Upper lobe of left lung (tissue), 6 donors: ENCODE results near the gene METTL15. TPM values are rescaled to one million over a fixed set of nuclear protein-coding genes. Genes with fewer than 3 reads are reported as not detected.

Experiments used
- ATAC-seq, 2 donors: fragments of 200-7000 bp; cut with Tn5 transposase; one replicate each; pipeline ENCODE4 v1.9.1; 2022; ENCODE audit warnings: mild to moderate bottlenecking in 2 of 2, moderate library complexity in 2 of 2; ENCODE audit not compliant: low FRiP score in 2 of 2
- DNase-seq, 2 donors: peaks; one replicate each; pipeline ENCODE4 v3.0.0-alpha.2; 2019 to 2020
- H3K27ac ChIP-seq, 4 donors: fragments of 200-600 bp; sonication (generic); one replicate each; pipeline ENCODE4 v1.5.1; 2016 to 2019
- H3K27me3 ChIP-seq, 4 donors: fragments of 200-600 bp; sonication (generic); one replicate each; pipeline ENCODE4 v1.5.1; 2017 to 2019
- H3K36me3 ChIP-seq, 4 donors: fragments of 200-600 bp; sonication (generic); one replicate each; pipeline ENCODE4 v1.5.1; 2016 to 2019
- H3K4me1 ChIP-seq, 4 donors: fragments of 200-600 bp; sonication (generic); one replicate each; pipeline ENCODE4 v1.5.1; 2018 to 2019
- H3K4me3 ChIP-seq, 4 donors: fragments of 200-600 bp; sonication (generic); one replicate each; pipeline ENCODE4 v1.5.1; 2017 to 2019; ENCODE audit warnings: mild to moderate bottlenecking in 2 of 4, moderate library complexity in 1 of 4
- H3K9me3 ChIP-seq, 4 donors: fragments of 200-600 bp; sonication (generic); one replicate each; pipeline ENCODE4 v1.5.1; 2018 to 2019
- CTCF ChIP-seq, 6 experiments: fragments of 450-650 bp in 4 of 6; fragments of 200-600 bp in 2 of 6; sonication (generic) in 2 of 6; IDR thresholded peaks; one replicate each; pipeline ENCODE4 v1.5.1; 2016 to 2019; ENCODE audit warnings: antibody characterized with exemption in 6 of 6
- EP300 ChIP-seq, 4 donors: sonication (generic); formaldehyde crosslinking; IDR thresholded peaks; one replicate each; pipeline ENCODE4 v1.5.1; 2017; ENCODE audit warnings: antibody characterized with exemption in 4 of 4, control low read depth in 2 of 4
- POLR2A ChIP-seq, 4 donors: fragments of 450-650 bp; IDR thresholded peaks; one replicate each; pipeline ENCODE4 v1.5.1; 2016 to 2017; ENCODE audit warnings: antibody characterized with exemption in 4 of 4, mild to moderate bottlenecking in 2 of 4
- POLR2AphosphoS5 ChIP-seq, 2 donors: sonication (generic); formaldehyde crosslinking; IDR thresholded peaks; one replicate each; pipeline ENCODE4 v1.5.1; 2017; ENCODE audit warnings: antibody characterized with exemption in 2 of 2
- WGBS, 2 donors: methylation state at CpG; one replicate each; pipeline ENCODE4 v1.1.5; 2017 to 2018; 5-methylcytosine and 5-hydroxymethylcytosine counted together
- total RNA-seq, 6 donors: library from RNA; depleted of rRNA in 4 of 6; stranded (reverse); fragments of >200 nt in 4 of 6; gene quantifications; one replicate each; pipeline versions ENCODE4 v1.1.0 to v1.2.1, GENCODE V29; 2016 to 2021
- donor health status: DM: no; HTN: no; CAD: no; lungs with moderate emphysema.
- donor health status: DM: no; HTN: yes; CAD: no; lungs with severe emphysema.

The METTL15 gene
- total RNA-seq, 6 donors from 2014 or later: 3.0 to 24.1 (median 11.2) TPM

GRCh38 chr11:28346209-28346608 lies 238.0 kb downstream of the METTL15 start:
- H3K9me3 ChIP-seq: no peaks in the 10 kb centered on the region
- ATAC-seq (no peak), DNase-seq (no peak)
- no peaks in the 10 kb centered on the region for H3K4me1 ChIP-seq
- H3K4me3 ChIP-seq: no peak overlapping the region
- TF ChIP-seq POLR2AphosphoS5 (IDR thresholded peaks at IDR 0.05): no peak
- no peak for TF ChIP-seq CTCF (IDR thresholded peaks at IDR 0.05)
- no peak for TF ChIP-seq POLR2A (IDR thresholded peaks at IDR 0.05)
- TF ChIP-seq EP300 (IDR thresholded peaks at IDR 0.05): no peak
- H3K36me3 ChIP-seq: no peaks in the 10 kb centered on the region
- H3K27me3 ChIP-seq: no peaks in the 10 kb centered on the region
- no peak overlapping the region for H3K27ac ChIP-seq

GRCh38 chr11:28346721-28347120 lies 238.5 kb downstream of the METTL15 start:
- TF ChIP-seq CTCF (IDR thresholded peaks at IDR 0.05): no peak
- TF ChIP-seq POLR2AphosphoS5 (IDR thresholded peaks at IDR 0.05): no peak
- TF ChIP-seq EP300 (IDR thresholded peaks at IDR 0.05): no peak
- no peak for TF ChIP-seq POLR2A (IDR thresholded peaks at IDR 0.05)
- Histone ChIP-seq H3K27ac (no peak overlapping the region), H3K36me3 (no peaks in the 10 kb centered on the region), H3K27me3 (no peaks in the 10 kb centered on the region), H3K4me3 (no peak overlapping the region), H3K9me3 (no peaks in the 10 kb centered on the region), H3K4me1 (no peaks in the 10 kb centered on the region)
- ATAC-seq: no peak
- DNase-seq: no peak
- WGBS, 2 donors: 85 to 87% methylated on average over 1 of the region's 1 CpG

GRCh38 chr11:28347371-28347770 lies 239.2 kb downstream of the METTL15 start:
- no peaks in the 10 kb centered on the region for H3K27me3 ChIP-seq
- H3K4me3 ChIP-seq: no peak overlapping the region
- WGBS, 2 donors: 90 to 92% methylated on average over 5 of the region's 5 CpGs
- H3K27ac ChIP-seq: no peak overlapping the region
- ATAC-seq: no peak
- no peak for TF ChIP-seq CTCF (IDR thresholded peaks at IDR 0.05)
- no peak for DNase-seq
- H3K9me3 ChIP-seq: no peaks in the 10 kb centered on the region
- no peaks in the 10 kb centered on the region for H3K36me3 ChIP-seq
- no peaks in the 10 kb centered on the region for H3K4me1 ChIP-seq

- no peaks in the 10 kb centered on the region for H3K9me3 ChIP-seq
- ATAC-seq (no peak), DNase-seq (no peak)
- H3K4me3 ChIP-seq: no peak overlapping the region
- no peak overlapping the region for H3K27ac ChIP-seq
- H3K27me3 ChIP-seq: no peaks in the 10 kb centered on the region
- TF ChIP-seq POLR2AphosphoS5 (IDR thresholded peaks at IDR 0.05) (no peak), POLR2A (IDR thresholded peaks at IDR 0.05) (no peak), EP300 (IDR thresholded peaks at IDR 0.05) (no peak), CTCF (IDR thresholded peaks at IDR 0.05) (no peak)
- no peaks in the 10 kb centered on the region for H3K4me1 ChIP-seq
- H3K36me3 ChIP-seq: no peaks in the 10 kb centered on the region
These were observed 242.0 kb downstream of the METTL15 start for GRCh38 chr11:28350216-28350615.

GRCh38 chr11:28353991-28354390 lies 245.8 kb downstream of the METTL15 start:
- no peak for TF ChIP-seq CTCF (IDR thresholded peaks at IDR 0.05)
- TF ChIP-seq POLR2A (IDR thresholded peaks at IDR 0.05): no peak
- TF ChIP-seq POLR2AphosphoS5 (IDR thresholded peaks at IDR 0.05): no peak
- no peak for TF ChIP-seq EP300 (IDR thresholded peaks at IDR 0.05)
- WGBS, 2 donors: 94 to 97% methylated on average over 2 of the region's 2 CpGs
- no peak for DNase-seq
- no peak for ATAC-seq
- Histone ChIP-seq H3K36me3 (no peaks in the 10 kb centered on the region), H3K9me3 (no peaks in the 10 kb centered on the region), H3K4me3 (no peak overlapping the region), H3K27ac (no peak overlapping the region), H3K4me1 (no peaks in the 10 kb centered on the region), H3K27me3 (no peaks in the 10 kb centered on the region)
